Skeletal muscle cell (primary cell): ENCODE data around the gene TMEM59.
"Not testable (repeated sequence)": the region's sequence is repeated elsewhere in the genome, so short reads cannot be mapped to it uniquely, and the experiment has no call there.

Source experiments
- DNase-seq: peaks from one replicate; pipeline ENCODE4 v3.0.0-alpha.2; 2010; ENCODE audit warnings: low read depth
- H3K4me3 ChIP-seq: 2 replicates; pipeline ENCODE4 v1.5.1; 2011; ENCODE audit warnings: low read depth, mild to moderate bottlenecking, control low read depth, low read length, moderate library complexity

Gene TMEM59

GRCh38 chr1:53995683-53996082 lies 57.3 kb downstream of the TMEM59 start:
- no peak for DNase-seq
- H3K4me3 ChIP-seq, result no peak overlapping the region

DNA sequence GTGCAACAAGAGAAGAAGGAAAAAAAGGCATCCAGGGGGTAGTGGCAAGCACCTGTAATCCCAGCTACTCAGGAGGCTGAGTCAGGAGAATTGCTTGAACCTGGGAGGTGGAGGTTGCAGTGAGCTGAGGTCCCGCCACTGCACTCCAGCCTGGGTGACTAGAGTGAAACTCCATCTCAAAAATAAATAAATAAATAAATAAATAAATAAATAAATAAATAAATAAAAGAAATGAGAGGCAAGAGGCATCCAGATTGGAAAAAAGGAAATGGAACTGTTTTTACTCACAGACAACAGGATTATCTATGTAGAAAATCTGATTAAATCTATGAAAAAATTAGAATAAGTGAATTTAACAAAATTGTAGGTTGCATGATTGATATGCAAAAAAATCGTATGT lies 58.5 kb downstream of the TMEM59 start:
- not testable (repeated sequence) for H3K4me3 ChIP-seq, DNase-seq

- DNase-seq, result no peak
- no peak overlapping the region for H3K4me3 ChIP-seq
Observed at GRCh38 chr1:53992085-53992874, 60.7 kb downstream of the TMEM59 start.

GRCh38 chr1:53987880-53988279 lies 65.1 kb downstream of the TMEM59 start:
- DNase-seq, result peak; percentile 14
- H3K4me3 ChIP-seq, result no peak overlapping the region

DNA sequence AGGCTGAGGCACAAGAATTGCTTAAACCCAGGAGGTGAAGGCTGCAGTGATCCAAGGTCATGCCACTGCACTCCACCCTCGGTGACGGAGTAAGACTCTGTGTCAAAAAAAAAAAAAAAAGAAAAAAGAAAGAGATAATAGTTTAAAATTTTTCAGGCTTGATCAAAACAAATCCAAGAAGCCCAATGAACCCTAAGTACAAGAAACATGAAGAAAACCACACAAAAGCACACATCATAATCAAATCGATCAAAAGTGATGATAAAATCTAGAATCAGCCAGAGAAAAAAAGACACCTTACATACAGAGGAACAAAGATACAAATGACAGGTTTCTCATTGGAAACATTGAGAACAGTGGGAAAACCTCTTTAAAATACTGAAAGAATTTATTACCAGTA lies 66.5 kb downstream of the TMEM59 start:
- no peak for DNase-seq

DNA sequence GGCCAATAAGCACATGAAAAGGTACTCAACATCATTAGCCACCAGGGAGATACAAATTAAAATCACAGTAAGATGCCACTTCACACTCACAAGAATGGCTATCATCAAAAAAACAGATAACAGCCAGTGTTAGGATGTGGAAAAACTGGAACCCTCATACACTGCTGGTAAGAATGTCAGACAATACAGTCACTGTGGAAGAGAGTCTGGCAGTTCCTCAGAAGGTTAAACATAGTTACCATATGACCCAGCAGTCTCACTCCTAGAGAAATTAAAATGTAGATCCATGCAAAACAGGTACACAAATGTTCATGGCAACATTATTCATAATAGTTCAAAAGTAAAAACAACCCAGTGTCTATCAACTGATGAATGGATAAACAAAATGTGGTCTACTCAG lies 68.3 kb downstream of the TMEM59 start:
- no peak overlapping the region for H3K4me3 ChIP-seq

More for the DNA sequence above, 66.5 kb downstream of the TMEM59 start:
- no peak overlapping the region for H3K4me3 ChIP-seq

GRCh38 chr1:53982763-53983104 lies 70.3 kb downstream of the TMEM59 start:
- peak overlapping the region; percentile 31 for H3K4me3 ChIP-seq

More for the DNA sequence above, 68.3 kb downstream of the TMEM59 start:
- DNase-seq, result no peak

GRCh38 chr1:53982034-53982762 lies 70.8 kb downstream of the TMEM59 start:
- H3K4me3 ChIP-seq, result peak overlapping the region; percentile 31
- no peak for DNase-seq

More at GRCh38 chr1:53982763-53983104, 70.3 kb downstream of the TMEM59 start:
- no peak for DNase-seq

DNA sequence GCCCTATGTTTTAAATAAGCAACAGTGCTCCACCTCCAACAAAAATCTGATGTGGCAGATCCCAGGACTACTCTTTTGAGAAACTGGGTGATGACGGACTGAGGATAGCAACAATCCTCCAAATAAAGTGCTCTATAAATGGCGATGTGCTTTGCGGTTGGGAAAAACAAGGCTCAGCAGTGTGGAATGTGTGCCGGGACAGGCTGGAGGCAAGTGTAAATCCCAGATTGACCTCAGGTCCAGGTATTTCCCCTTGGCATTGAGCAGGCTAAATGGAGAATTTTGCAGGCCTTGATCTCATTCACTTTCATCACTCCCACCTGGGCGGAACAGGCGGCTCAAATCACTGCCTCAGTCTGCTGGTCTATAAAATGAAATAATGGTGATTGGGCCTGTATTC lies 71.8 kb downstream of the TMEM59 start:
- H3K4me3 ChIP-seq, result no peak overlapping the region
- no peak for DNase-seq

- no peak overlapping the region for H3K4me3 ChIP-seq
- no peak for DNase-seq
Observed at GRCh38 chr1:53979712-53980450, 73.1 kb downstream of the TMEM59 start.
